Gastroesophageal sphincter (tissue), 3 donors: ENCODE data around the gene BCR.

ENCODE experiments used
- POLR2AphosphoS5 ChIP-seq: sonication (generic); formaldehyde crosslinking; IDR thresholded peaks from one replicate; pipeline ENCODE4 v1.6.1; 2017; ENCODE audit warnings: antibody characterized with exemption
- TF ChIP-seq, protein P1 (sequence below), 4 experiments: fragments of 200-600 bp in 2 of 4; fragments of 450-650 bp in 2 of 4; sonication (generic) in 1 of 4; IDR thresholded peaks; one replicate each; pipeline ENCODE4 v1.5.1; 2017 to 2019; ENCODE audit warnings: antibody characterized with exemption in 4 of 4, mild to moderate bottlenecking in 2 of 4, moderate library complexity in 2 of 4

GRCh38 chr22:23231471-23232093 is 51.3 kb downstream of the BCR start:
- TF ChIP-seq, protein P1, sequence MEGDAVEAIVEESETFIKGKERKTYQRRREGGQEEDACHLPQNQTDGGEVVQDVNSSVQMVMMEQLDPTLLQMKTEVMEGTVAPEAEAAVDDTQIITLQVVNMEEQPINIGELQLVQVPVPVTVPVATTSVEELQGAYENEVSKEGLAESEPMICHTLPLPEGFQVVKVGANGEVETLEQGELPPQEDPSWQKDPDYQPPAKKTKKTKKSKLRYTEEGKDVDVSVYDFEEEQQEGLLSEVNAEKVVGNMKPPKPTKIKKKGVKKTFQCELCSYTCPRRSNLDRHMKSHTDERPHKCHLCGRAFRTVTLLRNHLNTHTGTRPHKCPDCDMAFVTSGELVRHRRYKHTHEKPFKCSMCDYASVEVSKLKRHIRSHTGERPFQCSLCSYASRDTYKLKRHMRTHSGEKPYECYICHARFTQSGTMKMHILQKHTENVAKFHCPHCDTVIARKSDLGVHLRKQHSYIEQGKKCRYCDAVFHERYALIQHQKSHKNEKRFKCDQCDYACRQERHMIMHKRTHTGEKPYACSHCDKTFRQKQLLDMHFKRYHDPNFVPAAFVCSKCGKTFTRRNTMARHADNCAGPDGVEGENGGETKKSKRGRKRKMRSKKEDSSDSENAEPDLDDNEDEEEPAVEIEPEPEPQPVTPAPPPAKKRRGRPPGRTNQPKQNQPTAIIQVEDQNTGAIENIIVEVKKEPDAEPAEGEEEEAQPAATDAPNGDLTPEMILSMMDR (IDR thresholded peaks at IDR 0.05), result no peak
- no peak for TF ChIP-seq POLR2AphosphoS5
